Measurements from ENCODE around the gene CDH4.

DNA sequence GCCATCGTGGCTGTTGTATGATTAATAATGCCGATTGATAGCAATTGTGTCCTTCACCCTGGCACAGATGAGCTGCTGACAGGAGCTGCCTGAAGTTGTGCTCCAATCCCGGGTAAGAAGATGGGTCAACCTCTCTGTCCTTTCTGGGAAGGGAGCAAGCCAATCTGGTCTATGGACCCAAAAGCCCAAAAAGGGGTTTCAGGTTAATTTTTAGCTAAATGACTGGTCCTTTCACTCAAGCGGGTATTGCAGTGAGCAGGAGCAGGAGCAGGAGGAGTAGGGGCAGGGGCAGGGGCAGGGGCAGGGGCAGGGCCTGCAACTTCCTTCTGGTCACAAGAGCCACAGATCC lies 648.9 kb downstream of the CDH4 start:
- TF ChIP-seq, protein P1, sequence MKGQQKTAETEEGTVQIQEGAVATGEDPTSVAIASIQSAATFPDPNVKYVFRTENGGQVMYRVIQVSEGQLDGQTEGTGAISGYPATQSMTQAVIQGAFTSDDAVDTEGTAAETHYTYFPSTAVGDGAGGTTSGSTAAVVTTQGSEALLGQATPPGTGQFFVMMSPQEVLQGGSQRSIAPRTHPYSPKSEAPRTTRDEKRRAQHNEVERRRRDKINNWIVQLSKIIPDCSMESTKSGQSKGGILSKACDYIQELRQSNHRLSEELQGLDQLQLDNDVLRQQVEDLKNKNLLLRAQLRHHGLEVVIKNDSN (CRISPR knock-in tag; IDR thresholded peaks at IDR 0.05), result no peak
- TF ChIP-seq CTCF (IDR thresholded peaks at IDR 0.05), result no peak
- TF ChIP-seq RELA (CRISPR knock-in tag; IDR thresholded peaks at IDR 0.05; ENCODE audit: borderline replicate concordance), result no peak
- TF ChIP-seq, protein P2, sequence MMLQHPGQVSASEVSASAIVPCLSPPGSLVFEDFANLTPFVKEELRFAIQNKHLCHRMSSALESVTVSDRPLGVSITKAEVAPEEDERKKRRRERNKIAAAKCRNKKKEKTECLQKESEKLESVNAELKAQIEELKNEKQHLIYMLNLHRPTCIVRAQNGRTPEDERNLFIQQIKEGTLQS (CRISPR knock-in tag; conservative IDR thresholded peaks at IDR 0.05), result no peak
- TF ChIP-seq JUN (CRISPR knock-in tag; IDR thresholded peaks at IDR 0.05), result no peak
- no peak for TF ChIP-seq ZSCAN18 (CRISPR knock-in tag; IDR thresholded peaks at IDR 0.05)
- TF ChIP-seq ZNF138 (CRISPR knock-in tag; conservative IDR thresholded peaks at IDR 0.05), result no peak
- no peak for TF ChIP-seq ZNF396 (CRISPR knock-in tag; IDR thresholded peaks at IDR 0.05; ENCODE audit: borderline replicate concordance)
- no peak for TF ChIP-seq FOXJ3 (CRISPR knock-in tag; IDR thresholded peaks at IDR 0.05; ENCODE audit: borderline replicate concordance)
- TF ChIP-seq, protein P3, sequence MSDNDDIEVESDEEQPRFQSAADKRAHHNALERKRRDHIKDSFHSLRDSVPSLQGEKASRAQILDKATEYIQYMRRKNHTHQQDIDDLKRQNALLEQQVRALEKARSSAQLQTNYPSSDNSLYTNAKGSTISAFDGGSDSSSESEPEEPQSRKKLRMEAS (CRISPR knock-in tag; IDR thresholded peaks at IDR 0.05), result no peak
- TF ChIP-seq, protein P4, sequence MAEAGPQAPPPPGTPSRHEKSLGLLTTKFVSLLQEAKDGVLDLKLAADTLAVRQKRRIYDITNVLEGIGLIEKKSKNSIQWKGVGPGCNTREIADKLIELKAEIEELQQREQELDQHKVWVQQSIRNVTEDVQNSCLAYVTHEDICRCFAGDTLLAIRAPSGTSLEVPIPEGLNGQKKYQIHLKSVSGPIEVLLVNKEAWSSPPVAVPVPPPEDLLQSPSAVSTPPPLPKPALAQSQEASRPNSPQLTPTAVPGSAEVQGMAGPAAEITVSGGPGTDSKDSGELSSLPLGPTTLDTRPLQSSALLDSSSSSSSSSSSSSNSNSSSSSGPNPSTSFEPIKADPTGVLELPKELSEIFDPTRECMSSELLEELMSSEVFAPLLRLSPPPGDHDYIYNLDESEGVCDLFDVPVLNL (CRISPR knock-in tag; IDR thresholded peaks at IDR 0.05; ENCODE audit: borderline replicate concordance, low read depth), result no peak
- no peak for TF ChIP-seq CREB1 (CRISPR knock-in tag; IDR thresholded peaks at IDR 0.05)
- TF ChIP-seq ZNF671 (CRISPR knock-in tag; IDR thresholded peaks at IDR 0.05), result no peak
- no peak for TF ChIP-seq NFE2L1 (CRISPR knock-in tag; IDR thresholded peaks at IDR 0.05)
